IPS-18c (cell line): ENCODE data around the gene NFIB.

Experiments used
- H3K4me3 ChIP-seq: 2 replicates; pipeline ENCODE4 v1.7.0; 2013; ENCODE audit warnings: low read depth, mild to moderate bottlenecking, low read length, moderate library complexity; ENCODE audit not compliant: insufficient read depth
- H3K9me3 ChIP-seq: one replicate; pipeline ENCODE4 v1.6.1; 2013; ENCODE audit warnings: mild to moderate bottlenecking, low read length, moderate library complexity; ENCODE audit not compliant: control insufficient read depth, insufficient read depth

Gene NFIB

GRCh38 chr9:14219850-14220249, 94.1 kb downstream of the NFIB start:
- no peak overlapping the region for H3K4me3 ChIP-seq
- peaks cover 2% of the 10 kb centered on the region for H3K9me3 ChIP-seq

- Histone ChIP-seq H3K4me3 (no peak overlapping the region), H3K9me3 (peaks cover 2% of the 10 kb centered on the region)
These were observed 95.7 kb downstream of the NFIB start for GRCh38 chr9:14218253-14218652.

- no peak overlapping the region for H3K4me3 ChIP-seq
- H3K9me3 ChIP-seq, result no peaks in the 10 kb centered on the region
These were observed 97.2 kb downstream of the NFIB start for GRCh38 chr9:14216612-14217194.

GRCh38 chr9:14215614-14216013, 98.3 kb downstream of the NFIB start:
- no peaks in the 10 kb centered on the region for H3K9me3 ChIP-seq
- H3K4me3 ChIP-seq, result no peak overlapping the region

- Histone ChIP-seq H3K4me3 (no peak overlapping the region), H3K9me3 (no peaks in the 10 kb centered on the region)
These were observed 99.2 kb downstream of the NFIB start for GRCh38 chr9:14214693-14215092.

GRCh38 chr9:14214065-14214684, 99.8 kb downstream of the NFIB start:
- Histone ChIP-seq H3K4me3 (no peak overlapping the region), H3K9me3 (no peaks in the 10 kb centered on the region)

- no peaks in the 10 kb centered on the region for H3K9me3 ChIP-seq
- no peak overlapping the region for H3K4me3 ChIP-seq
These were observed 100.4 kb downstream of the NFIB start for GRCh38 chr9:14213504-14213903.

- H3K4me3 ChIP-seq, result no peak overlapping the region
- H3K9me3 ChIP-seq, result no peaks in the 10 kb centered on the region
These were observed 101.1 kb downstream of the NFIB start for GRCh38 chr9:14212697-14213420.

GRCh38 chr9:14212077-14212476, 101.9 kb downstream of the NFIB start:
- Histone ChIP-seq H3K9me3 (no peaks in the 10 kb centered on the region), H3K4me3 (no peak overlapping the region)

- H3K9me3 ChIP-seq, result no peaks in the 10 kb centered on the region
- no peak overlapping the region for H3K4me3 ChIP-seq
These were observed 102.4 kb downstream of the NFIB start for GRCh38 chr9:14211564-14211963.

GRCh38 chr9:14210428-14210827, 103.5 kb downstream of the NFIB start:
- no peak overlapping the region for H3K4me3 ChIP-seq
- no peaks in the 10 kb centered on the region for H3K9me3 ChIP-seq

GRCh38 chr9:14209399-14210345, 104.3 kb downstream of the NFIB start:
- Histone ChIP-seq H3K4me3 (no peak overlapping the region), H3K9me3 (no peaks in the 10 kb centered on the region)

GRCh38 chr9:14207352-14207995, 106.5 kb downstream of the NFIB start:
- Histone ChIP-seq H3K4me3 (no peak overlapping the region), H3K9me3 (no peaks in the 10 kb centered on the region)

GRCh38 chr9:14205463-14205862, 108.5 kb downstream of the NFIB start:
- Histone ChIP-seq H3K4me3 (no peak overlapping the region), H3K9me3 (no peaks in the 10 kb centered on the region)

- Histone ChIP-seq H3K9me3 (no peaks in the 10 kb centered on the region), H3K4me3 (no peak overlapping the region)
These were observed 110.4 kb downstream of the NFIB start for GRCh38 chr9:14203356-14204056.

GRCh38 chr9:14198841-14199455, 115.0 kb downstream of the NFIB start:
- Histone ChIP-seq H3K9me3 (no peaks in the 10 kb centered on the region), H3K4me3 (no peak overlapping the region)
